Astrocyte of the hippocampus (primary cell): ENCODE measurements around the gene PKDCC.

ENCODE experiments used
- DNase-seq: peaks from one replicate; pipeline ENCODE4 v3.0.0; 2011; ENCODE audit warnings: low read depth, low spot score

The PKDCC gene

GRCh38 chr2:42105330-42106256 is 57.8 kb downstream of the PKDCC start:
- DNase-seq, result no peak

GRCh38 chr2:42106257-42106816 is 58.5 kb downstream of the PKDCC start:
- no peak for DNase-seq

GRCh38 chr2:42107249-42108042 is 59.6 kb downstream of the PKDCC start:
- no peak for DNase-seq
